SU-DHL-6 (cell line): Measurements from ENCODE around the gene PHTF2.

ENCODE experiments used
- H2AFZ ChIP-seq: fragments of 200-600 bp; sonication (generic); 2 replicates; pipeline ENCODE4 v1.6.1; 2014; ENCODE audit warnings: low read depth, mild to moderate bottlenecking, moderate library complexity, mixed read lengths, antibody characterized with exemption, low read length; ENCODE audit not compliant: severe bottlenecking
- H3F3A ChIP-seq: fragments of 200-600 bp; shearing (Covaris generic); 2 replicates; pipeline ENCODE4 v1.6.0; 2016; ENCODE audit warnings: antibody characterized with exemption, mild to moderate bottlenecking; ENCODE audit not compliant: insufficient read depth
- H3K27ac ChIP-seq: fragments of 200-600 bp; sonication (generic); 2 replicates; pipeline ENCODE4 v1.5.1; 2016; ENCODE audit warnings: low read depth, mild to moderate bottlenecking, low read length, moderate library complexity, mixed read lengths
- H3K27me3 ChIP-seq: fragments of 200-600 bp; sonication (generic), shearing (Covaris generic); 2 replicates; pipeline ENCODE4 v1.6.0; 2014; ENCODE audit warnings: mild to moderate bottlenecking, low read length
- H3K36me3 ChIP-seq: fragments of 200-600 bp; sonication (generic); 2 replicates; pipeline ENCODE4 v1.6.1; 2014; ENCODE audit warnings: mild to moderate bottlenecking, low read length, mixed read lengths
- H3K4me2 ChIP-seq: fragments of 300-600, 200-600 bp; shearing (Covaris generic), sonication (generic); 2 replicates; pipeline ENCODE4 v1.6.0; 2014; ENCODE audit warnings: low read length, low read depth, mild to moderate bottlenecking; ENCODE audit not compliant: poor library complexity, severe bottlenecking
- H3K4me3 ChIP-seq: fragments of 200-600 bp; sonication (generic); 2 replicates; pipeline ENCODE4 v1.5.1; 2014; ENCODE audit warnings: antibody characterized with exemption, low read length, mild to moderate bottlenecking, mixed read lengths; ENCODE audit not compliant: insufficient read depth, poor library complexity, severe bottlenecking
- H3K79me2 ChIP-seq: fragments of 200-600 bp; sonication (generic); 2 replicates; pipeline ENCODE4 v1.6.1; 2014; ENCODE audit warnings: mild to moderate bottlenecking, low read length, moderate library complexity; ENCODE audit not compliant: insufficient read depth
- H3K9ac ChIP-seq: fragments of 200-600 bp; sonication (generic); 2 replicates; pipeline ENCODE4 v1.7.0; 2014; ENCODE audit warnings: mild to moderate bottlenecking, low read length
- H3K9me2 ChIP-seq: fragments of 200-600 bp; sonication (generic); replicated peaks from 2 replicates; pipeline ENCODE4 v1.6.1; 2014; ENCODE audit warnings: low read length; ENCODE audit not compliant: insufficient read depth
- H3K9me3 ChIP-seq: fragments of 200-600 bp; sonication (generic); 2 replicates; pipeline ENCODE4 v1.6.1; 2014; ENCODE audit warnings: low read length, mixed read lengths; ENCODE audit not compliant: insufficient read depth
- H4K20me1 ChIP-seq: fragments of 200-600 bp; sonication (generic); 2 replicates; pipeline ENCODE4 v1.6.1; 2014; ENCODE audit warnings: low read depth, mild to moderate bottlenecking, antibody characterized with exemption, low read length, moderate library complexity, mixed read lengths
- EZH2phosphoT487 ChIP-seq: fragments of 200-600 bp; sonication (generic), shearing (Covaris generic); conservative IDR thresholded peaks from 2 replicates; pipeline ENCODE4 v1.6.1; 2018; ENCODE audit warnings: mild to moderate bottlenecking, antibody characterized with exemption, low read length, moderate library complexity, mixed read lengths
- TF ChIP-seq, protein P1 (sequence below): fragments of 200-600 bp; sonication (generic); IDR thresholded peaks from one replicate; pipeline ENCODE4 v1.5.1; 2017; ENCODE audit warnings: antibody characterized with exemption, mild to moderate bottlenecking, low read length, moderate library complexity; ENCODE audit not compliant: insufficient read depth, poor library complexity, severe bottlenecking

The PHTF2 gene

DNA sequence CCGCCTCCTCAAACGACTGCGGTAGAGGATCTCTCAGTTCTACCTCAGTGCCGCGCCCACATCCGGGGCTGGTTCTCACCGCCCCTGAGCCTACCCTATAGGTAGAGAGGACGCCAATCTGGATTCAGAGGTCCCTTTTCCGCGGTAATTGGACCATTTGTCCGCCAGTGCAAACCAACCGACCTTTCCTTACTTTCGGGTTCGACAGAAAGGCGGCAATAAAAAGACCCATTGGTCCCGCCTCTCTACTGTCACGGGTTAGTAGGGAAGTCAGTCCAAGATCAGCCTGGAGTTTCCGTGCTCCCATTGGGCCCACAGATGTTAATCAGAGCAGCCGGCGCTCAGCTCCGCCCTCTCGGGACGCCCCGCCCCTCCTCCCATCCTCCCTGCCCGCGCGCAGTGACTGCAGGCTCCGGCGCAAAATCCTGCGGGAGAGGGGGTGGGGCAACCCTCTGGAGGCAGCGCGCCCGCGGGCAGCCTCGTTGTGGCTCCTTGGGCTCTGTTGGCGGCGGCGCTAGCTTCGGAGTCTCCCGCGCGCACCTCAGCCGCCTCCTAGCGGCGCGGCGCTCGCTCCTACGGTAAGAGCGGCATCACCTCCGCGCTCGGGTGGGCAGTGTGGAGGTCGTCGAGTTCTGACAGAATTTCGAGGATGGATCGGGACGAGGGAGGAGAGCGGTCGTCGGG is at the start of gene PHTF2, which contains the start of gene TMEM60:
Gene PHTF2, plus strand, starts transcription at position 380 of the 684 bp plus-strand sequence.
Gene TMEM60, minus strand, starts transcription at position 41 of the 684 bp plus-strand sequence. CDS start 4,061 bp downstream, outside the sequence.
- Histone ChIP-seq H3K9me3 (no peaks in the 10 kb centered on the region), H3K27me3 (no peaks in the 10 kb centered on the region), H3K4me2 (peak within 1 kb of the TSS; percentile 92), H4K20me1 (peaks cover 16% of the 10 kb centered on the region), H3K9ac (peak within 1 kb of the TSS; percentile 79), H3K36me3 (peaks cover 6% of the 10 kb centered on the region), H3K27ac (peak within 1 kb of the TSS; percentile 84), H3F3A (peaks cover 36% of the 10 kb centered on the region), H3K9me2 (no peaks in the 10 kb centered on the region), H2AFZ (peak within 1 kb of the TSS; percentile 1), H3K4me3 (peak within 1 kb of the TSS; percentile 86), H3K79me2 (peaks cover 97% of the 10 kb centered on the region)
- TF ChIP-seq, protein P1, sequence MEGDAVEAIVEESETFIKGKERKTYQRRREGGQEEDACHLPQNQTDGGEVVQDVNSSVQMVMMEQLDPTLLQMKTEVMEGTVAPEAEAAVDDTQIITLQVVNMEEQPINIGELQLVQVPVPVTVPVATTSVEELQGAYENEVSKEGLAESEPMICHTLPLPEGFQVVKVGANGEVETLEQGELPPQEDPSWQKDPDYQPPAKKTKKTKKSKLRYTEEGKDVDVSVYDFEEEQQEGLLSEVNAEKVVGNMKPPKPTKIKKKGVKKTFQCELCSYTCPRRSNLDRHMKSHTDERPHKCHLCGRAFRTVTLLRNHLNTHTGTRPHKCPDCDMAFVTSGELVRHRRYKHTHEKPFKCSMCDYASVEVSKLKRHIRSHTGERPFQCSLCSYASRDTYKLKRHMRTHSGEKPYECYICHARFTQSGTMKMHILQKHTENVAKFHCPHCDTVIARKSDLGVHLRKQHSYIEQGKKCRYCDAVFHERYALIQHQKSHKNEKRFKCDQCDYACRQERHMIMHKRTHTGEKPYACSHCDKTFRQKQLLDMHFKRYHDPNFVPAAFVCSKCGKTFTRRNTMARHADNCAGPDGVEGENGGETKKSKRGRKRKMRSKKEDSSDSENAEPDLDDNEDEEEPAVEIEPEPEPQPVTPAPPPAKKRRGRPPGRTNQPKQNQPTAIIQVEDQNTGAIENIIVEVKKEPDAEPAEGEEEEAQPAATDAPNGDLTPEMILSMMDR: peak; percentile 56
- no peak for TF ChIP-seq EZH2phosphoT487

DNA sequence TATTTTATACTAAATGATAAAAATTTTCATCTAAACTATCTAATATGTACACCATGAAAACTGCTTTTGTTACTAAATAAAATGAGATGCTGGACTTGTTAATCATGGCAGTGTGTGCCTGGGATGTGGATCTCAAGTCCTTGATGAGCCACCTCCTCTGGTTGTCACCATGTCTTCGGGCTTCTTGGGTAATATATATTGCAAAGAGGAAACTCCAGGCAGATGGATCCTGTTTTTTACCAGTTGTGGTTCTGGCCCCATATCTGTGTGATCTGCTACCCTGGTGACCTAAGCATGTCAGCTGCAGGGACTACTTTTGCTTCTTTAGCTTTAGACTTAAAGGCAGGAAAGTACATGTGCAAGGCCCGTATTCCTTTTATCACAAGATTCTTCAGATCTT is 46.6 kb upstream of the PHTF2 start:
- Histone ChIP-seq H3F3A (peaks cover 20% of the 10 kb centered on the region), H3K27ac (no peak overlapping the region), H3K79me2 (peaks cover 67% of the 10 kb centered on the region), H3K36me3 (peaks cover 27% of the 10 kb centered on the region; the same call in 1 of the 2 replicates), H3K9ac (no peak overlapping the region), H3K9me3 (no peaks in the 10 kb centered on the region), H3K4me2 (no peak overlapping the region), H3K27me3 (no peaks in the 10 kb centered on the region), H2AFZ (no peak overlapping the region), H4K20me1 (peaks cover 6% of the 10 kb centered on the region; the same call in 1 of the 2 replicates), H3K4me3 (no peak overlapping the region), H3K9me2 (no peaks in the 10 kb centered on the region)
- TF ChIP-seq EZH2phosphoT487: no peak
- TF ChIP-seq, protein P1: no peak

DNA sequence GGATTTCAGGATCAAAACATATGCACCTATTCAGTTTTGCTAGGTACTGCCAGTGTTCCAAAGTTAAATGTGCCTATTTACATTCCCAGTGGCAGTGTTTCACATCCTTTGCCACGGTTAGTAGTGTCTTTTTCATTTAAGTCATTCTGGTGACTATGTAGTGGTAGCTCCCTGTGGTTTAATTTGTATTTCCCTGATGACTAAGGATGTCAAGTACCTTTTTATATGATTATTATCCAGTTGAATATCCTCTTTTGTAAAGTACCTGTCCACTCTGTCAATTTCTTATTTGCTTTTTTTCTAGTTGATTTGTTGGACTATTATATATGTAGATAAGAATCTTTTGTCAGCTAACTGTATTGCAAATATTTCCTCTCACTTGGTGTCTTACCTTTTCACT is 45.4 kb upstream of the PHTF2 start:
- Histone ChIP-seq H3K27ac (no peak overlapping the region), H3K4me3 (no peak overlapping the region), H4K20me1 (peaks cover 6% of the 10 kb centered on the region; the same call in 1 of the 2 replicates), H2AFZ (no peak overlapping the region), H3K9ac (no peak overlapping the region), H3K36me3 (peaks cover 27% of the 10 kb centered on the region; the same call in 1 of the 2 replicates), H3K79me2 (peaks cover 68% of the 10 kb centered on the region), H3F3A (peaks cover 31% of the 10 kb centered on the region), H3K9me2 (no peaks in the 10 kb centered on the region), H3K9me3 (no peaks in the 10 kb centered on the region), H3K27me3 (no peaks in the 10 kb centered on the region), H3K4me2 (no peak overlapping the region)
- TF ChIP-seq, protein P1: no peak
- no peak for TF ChIP-seq EZH2phosphoT487
